HG03354 (cell line): ENCODE data around the gene CGB8.

Experiments
- ATAC-seq: cut with Tn5 transposase; IDR thresholded peaks from one replicate; pipeline ENCODE4 v1.9.1; 2021; ENCODE audit warnings: mild to moderate bottlenecking; ENCODE audit not compliant: unreplicated experiment, poor library complexity, severe bottlenecking

Gene CGB8

GRCh38 chr19:49014123-49014869 is 34.6 kb downstream of the CGB8 start:
- ATAC-seq = no peak

DNA sequence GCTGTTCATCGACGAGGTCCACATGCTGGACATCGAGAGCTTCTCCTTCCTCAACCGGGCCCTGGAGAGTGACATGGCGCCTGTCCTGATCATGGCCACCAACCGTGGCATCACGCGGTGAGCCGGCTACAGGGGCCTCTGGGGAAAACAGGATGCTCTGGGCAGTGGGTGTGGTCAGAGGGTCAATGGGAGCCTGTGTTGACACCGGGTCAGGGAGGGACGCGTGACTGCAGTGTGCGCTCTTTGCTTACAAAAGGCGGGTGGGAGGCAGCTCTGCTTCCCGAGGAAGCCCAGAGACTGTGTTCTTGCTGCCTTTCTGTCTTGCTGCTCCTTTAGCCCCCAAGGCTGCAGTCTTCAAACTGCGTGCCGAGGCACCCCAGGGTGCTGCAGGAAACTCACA is 37.7 kb downstream of the CGB8 start:
- no peak for ATAC-seq

DNA sequence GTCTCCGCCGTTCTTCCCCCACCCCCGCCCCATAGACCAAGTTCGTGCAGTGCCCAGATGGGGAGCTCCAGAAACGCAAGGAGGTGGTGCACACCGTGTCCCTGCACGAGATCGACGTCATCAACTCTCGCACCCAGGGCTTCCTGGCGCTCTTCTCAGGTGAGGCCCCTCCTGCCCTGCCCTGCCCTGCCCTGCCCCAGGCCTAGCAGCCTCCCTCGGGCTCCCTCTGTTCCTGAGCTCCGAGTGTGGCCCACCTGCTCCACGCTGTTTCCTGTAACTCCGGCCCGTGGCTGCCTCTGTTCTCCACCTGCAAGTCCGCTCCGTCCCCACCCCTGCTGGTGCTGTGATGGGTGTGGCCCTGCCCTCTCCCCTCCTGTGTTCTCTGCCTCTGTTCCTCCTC is 38.5 kb downstream of the CGB8 start:
- ATAC-seq = no peak

DNA sequence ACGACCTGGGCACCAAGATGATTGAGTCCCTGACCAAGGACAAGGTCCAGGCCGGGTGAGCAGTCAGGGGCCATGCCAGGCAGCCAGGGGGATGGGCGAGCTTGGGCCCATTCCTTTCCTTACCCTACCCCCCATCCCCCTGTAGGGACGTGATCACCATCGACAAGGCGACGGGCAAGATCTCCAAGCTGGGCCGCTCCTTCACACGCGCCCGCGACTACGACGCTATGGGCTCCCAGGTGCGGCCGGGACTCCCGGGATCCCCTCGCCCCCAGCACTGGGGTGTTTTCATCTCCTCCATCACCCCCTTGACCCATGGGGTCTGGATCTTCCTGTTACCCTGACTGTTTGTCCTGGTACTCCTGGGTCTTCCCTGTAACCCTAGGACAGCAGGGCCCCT is 39.1 kb downstream of the CGB8 start:
- ATAC-seq = no peak

GRCh38 chr19:49006905-49007304 is 42.0 kb downstream of the CGB8 start:
- ATAC-seq = no peak

DNA sequence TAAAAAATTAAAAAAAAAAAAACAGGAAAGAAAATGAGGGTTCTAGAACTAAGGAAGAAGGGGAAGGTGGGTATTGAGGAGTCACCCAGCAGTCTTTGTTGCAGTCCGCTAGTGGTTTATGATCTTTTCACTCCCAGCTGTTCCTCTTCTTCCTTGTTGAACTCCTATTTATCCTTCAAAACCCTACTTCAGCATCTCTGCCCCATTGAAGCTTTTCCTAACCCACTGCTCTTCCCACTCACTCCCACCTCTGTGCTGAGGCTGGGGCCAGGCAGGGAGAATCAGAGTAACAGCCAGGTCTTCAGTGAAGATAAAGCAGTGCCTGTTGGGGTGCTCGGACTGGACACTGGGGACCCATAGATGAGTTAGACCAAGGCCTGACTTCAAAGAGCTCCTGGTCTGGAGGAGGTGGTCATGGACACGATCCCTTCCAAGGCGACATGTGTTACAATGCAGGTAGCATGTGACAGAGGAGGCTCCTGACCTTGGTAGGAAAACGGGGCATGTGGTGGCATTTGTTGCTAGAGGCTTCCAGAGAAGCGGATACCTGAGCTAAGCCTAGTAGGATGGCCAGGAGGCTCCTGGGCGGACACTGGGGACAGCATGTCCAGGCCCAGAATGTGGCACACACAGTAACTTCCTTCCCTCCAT is 43.8 kb downstream of the CGB8 start:
- ATAC-seq = no peak

- ATAC-seq = no peak
These were observed 44.8 kb downstream of the CGB8 start for GRCh38 chr19:49004133-49004532.

- no peak for ATAC-seq
These were observed 49.2 kb downstream of the CGB8 start for GRCh38 chr19:48999481-49000325.

DNA sequence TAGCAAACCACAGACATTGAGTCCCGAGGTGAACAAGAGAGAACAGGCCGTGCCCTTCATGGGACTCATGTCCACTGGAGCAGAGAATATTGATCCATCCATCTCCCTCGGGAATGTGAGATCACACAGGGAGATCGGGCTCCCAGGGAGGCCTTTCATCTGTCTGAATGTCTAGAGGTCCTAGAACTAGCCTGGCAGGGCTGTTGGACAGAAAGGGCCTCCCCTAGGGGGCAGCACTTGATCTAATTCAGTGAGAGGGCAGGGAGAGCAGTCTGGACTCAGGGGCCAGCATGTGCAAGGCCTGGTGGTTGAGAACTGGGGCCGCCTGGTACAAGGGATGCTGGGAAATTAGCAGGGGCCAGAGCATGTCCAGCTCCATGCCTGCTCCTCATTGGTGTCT is 50.9 kb downstream of the CGB8 start:
- no peak for ATAC-seq
